ENCODE results near the gene CIZ1.

DNA sequence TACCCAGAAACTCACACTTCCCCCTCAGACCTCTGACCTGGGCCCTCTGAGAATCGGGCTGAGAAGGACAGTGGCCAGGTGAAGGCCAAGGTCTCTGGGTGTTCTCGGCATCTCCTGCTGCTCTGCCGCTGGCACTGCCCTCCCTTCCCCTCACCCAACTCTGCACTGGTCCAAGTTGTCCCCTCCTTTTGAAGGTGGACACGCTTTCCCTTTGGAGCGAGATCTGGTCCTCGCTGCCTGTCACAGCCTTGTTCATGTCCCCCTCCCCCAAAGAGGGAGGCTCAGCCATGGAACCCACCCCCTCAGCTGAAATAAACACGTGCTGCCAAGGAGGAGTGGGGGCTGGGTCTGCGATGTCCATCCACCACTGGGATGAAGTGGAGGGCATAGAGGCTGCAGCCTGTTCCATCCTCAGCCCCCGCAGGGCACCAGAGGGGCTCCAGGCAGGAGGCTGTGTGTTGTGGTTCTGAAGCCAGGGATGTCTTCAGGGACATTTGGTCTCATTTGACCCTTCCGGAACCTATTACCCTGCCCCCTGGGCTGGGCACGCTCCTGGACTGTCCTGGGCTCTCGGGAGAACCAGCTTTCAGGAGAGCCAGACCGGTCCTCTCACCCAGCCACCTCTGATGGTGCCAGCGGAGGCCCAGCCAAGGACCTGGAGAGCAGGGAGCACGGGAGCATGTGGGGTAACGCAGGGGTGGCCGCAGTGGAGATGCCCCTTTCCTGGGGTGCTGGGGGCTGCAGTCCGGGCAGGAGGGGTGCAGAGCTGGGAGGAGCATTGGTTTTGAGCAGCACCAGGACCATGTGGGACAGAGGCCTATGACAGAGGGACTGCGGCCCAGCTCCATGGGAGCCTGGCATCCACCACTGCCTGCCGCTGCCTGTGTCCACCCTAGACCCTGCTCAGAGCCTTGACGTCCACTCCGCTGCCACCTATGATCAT lies 46.9 kb downstream of the CIZ1 start:
- TF ChIP-seq YY1 (IDR thresholded peaks at IDR 0.05; ENCODE audit: insufficient read depth, insufficient read length) (no peak), SUZ12 (IDR thresholded peaks at IDR 0.05; ENCODE audit: extremely low read depth, insufficient read depth, insufficient read length) (no peak), ZNF274 (IDR thresholded peaks at IDR 0.05; ENCODE audit: low read depth, low read length) (no peak)
